GM12878 (cell line): ENCODE results near the gene CDC37. TPM values are rescaled to one million over a fixed set of nuclear protein-coding genes. Genes with fewer than 3 reads are reported as not detected.

Experiments
- CBX5 ChIP-seq: sonication (generic); IDR thresholded peaks from 2 replicates; pipeline ENCODE4 v1.6.1; 2016; ENCODE audit warnings: low read depth, moderate library complexity, mild to moderate bottlenecking, inconsistent platforms
- MEF2A ChIP-seq: IDR thresholded peaks from 2 replicates; pipeline ENCODE4 v1.6.1; 2011; ENCODE audit warnings: low read depth, mild to moderate bottlenecking, low read length, moderate library complexity; ENCODE audit not compliant: insufficient read depth
- NKRF ChIP-seq: fragments of 450-650 bp; conservative IDR thresholded peaks from 2 replicates; pipeline ENCODE4 v1.6.1; 2017; ENCODE audit warnings: mild to moderate bottlenecking, moderate library complexity
- NR2F1 ChIP-seq: fragments of 450-650 bp; conservative IDR thresholded peaks from 2 replicates; pipeline ENCODE4 v1.6.1; 2017; ENCODE audit warnings: mild to moderate bottlenecking
- POLR2A ChIP-seq: IDR thresholded peaks from 2 replicates; pipeline ENCODE4 v1.6.1; 2011; ENCODE audit warnings: low read depth, mild to moderate bottlenecking, low read length
- POLR2AphosphoS2 ChIP-seq: IDR thresholded peaks from 2 replicates; pipeline ENCODE4 v1.6.1; 2011; ENCODE audit warnings: low read depth, mild to moderate bottlenecking, low read length, improper control_type of control experiment, moderate library complexity
- SP1 ChIP-seq: IDR thresholded peaks from one replicate; pipeline ENCODE4 v1.6.1; 2011; ENCODE audit warnings: low read depth, low read length
- SRF ChIP-seq, 2 experiments: IDR thresholded peaks; 2 replicates each; pipeline ENCODE4 v1.6.1; 2011; ENCODE audit warnings: low read depth in 2 of 2, low read length in 2 of 2, mild to moderate bottlenecking in 1 of 2, moderate library complexity in 1 of 2
- TAF1 ChIP-seq: IDR thresholded peaks from 2 replicates; pipeline ENCODE4 v1.6.1; 2011; ENCODE audit warnings: mild to moderate bottlenecking, low read depth, low read length, borderline replicate concordance
- polyA plus RNA-seq, 11 experiments: library from polyadenylated mRNA; depleted of rRNA in 4 of 11; unstranded in 6 of 11; stranded (reverse) in 5 of 11; fragments of >200 nt; fragmentation: Nextera tagmentation in 4 of 11; fragmentation: Illumina TruSeq in 1 of 11; extraction: Ambion mirVana in 4 of 11; extraction: Trizol in 1 of 11; gene quantifications; 1 replicate in 1 of 11; 2 replicates in 10 of 11; pipeline versions ENCODE4 v1.2.1 to v1.2.3, GENCODE V29; 2011 to 2016; ENCODE audit warnings: inconsistent platforms in 2 of 11, missing spikeins in 2 of 11, low read depth in 1 of 11
- total RNA-seq, 4 experiments: library from RNA; depleted of rRNA in 3 of 4; stranded (reverse); fragments of >200 nt in 3 of 4; fragmentation: Illumina TruSeq in 1 of 4; extraction: Trizol in 1 of 4; gene quantifications; 2 replicates each; pipeline versions ENCODE4 v1.2.1 to v1.2.3, GENCODE V29; 2013 to 2021
- TF ChIP-seq, protein P1 (sequence below): IDR thresholded peaks from 2 replicates; pipeline ENCODE4 v1.6.1; 2012; ENCODE audit warnings: low read depth, low read length, improper control_type of control experiment
- TF ChIP-seq, protein P2 (sequence below): IDR thresholded peaks from 2 replicates; pipeline ENCODE4 v1.6.1; 2012; ENCODE audit warnings: low read depth, low read length, improper control_type of control experiment

Gene CDC37
- total and polyA plus RNA-seq, 10 of the 15 experiments (the other 5 are each of a cell fraction or from before 2014, with no cell fraction given) = 4.7 to 265 (median 176) TPM

GRCh38 chr19:10450853-10451609 is 47.7 kb upstream of the CDC37 start (continued):
- TF ChIP-seq MEF2A (no peak), TAF1 (no peak), POLR2A (no peak), CBX5 (no peak), NKRF (no peak), POLR2AphosphoS2 (no peak), SP1 (no peak), SRF (IDR thresholded peaks at IDR 0.05; ENCODE audit: low read depth in 2 of 2, low read length in 2 of 2) (no peak), NR2F1 (no peak)
- TF ChIP-seq, protein P1, sequence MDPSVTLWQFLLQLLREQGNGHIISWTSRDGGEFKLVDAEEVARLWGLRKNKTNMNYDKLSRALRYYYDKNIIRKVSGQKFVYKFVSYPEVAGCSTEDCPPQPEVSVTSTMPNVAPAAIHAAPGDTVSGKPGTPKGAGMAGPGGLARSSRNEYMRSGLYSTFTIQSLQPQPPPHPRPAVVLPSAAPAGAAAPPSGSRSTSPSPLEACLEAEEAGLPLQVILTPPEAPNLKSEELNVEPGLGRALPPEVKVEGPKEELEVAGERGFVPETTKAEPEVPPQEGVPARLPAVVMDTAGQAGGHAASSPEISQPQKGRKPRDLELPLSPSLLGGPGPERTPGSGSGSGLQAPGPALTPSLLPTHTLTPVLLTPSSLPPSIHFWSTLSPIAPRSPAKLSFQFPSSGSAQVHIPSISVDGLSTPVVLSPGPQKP = no peak
- TF ChIP-seq, protein P2, sequence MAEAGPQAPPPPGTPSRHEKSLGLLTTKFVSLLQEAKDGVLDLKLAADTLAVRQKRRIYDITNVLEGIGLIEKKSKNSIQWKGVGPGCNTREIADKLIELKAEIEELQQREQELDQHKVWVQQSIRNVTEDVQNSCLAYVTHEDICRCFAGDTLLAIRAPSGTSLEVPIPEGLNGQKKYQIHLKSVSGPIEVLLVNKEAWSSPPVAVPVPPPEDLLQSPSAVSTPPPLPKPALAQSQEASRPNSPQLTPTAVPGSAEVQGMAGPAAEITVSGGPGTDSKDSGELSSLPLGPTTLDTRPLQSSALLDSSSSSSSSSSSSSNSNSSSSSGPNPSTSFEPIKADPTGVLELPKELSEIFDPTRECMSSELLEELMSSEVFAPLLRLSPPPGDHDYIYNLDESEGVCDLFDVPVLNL = no peak
